ENCODE data around the gene P2RY8.
"Not testable (repeated sequence)": the region's sequence is repeated elsewhere in the genome, so short reads cannot be mapped to it uniquely, and the experiment has no call there.

Gene P2RY8

GRCh38 chrX:1518512-1518911 lies 18.5 kb downstream of the P2RY8 start:
- no peak for DNase-seq (ENCODE audit: low spot score)

DNA sequence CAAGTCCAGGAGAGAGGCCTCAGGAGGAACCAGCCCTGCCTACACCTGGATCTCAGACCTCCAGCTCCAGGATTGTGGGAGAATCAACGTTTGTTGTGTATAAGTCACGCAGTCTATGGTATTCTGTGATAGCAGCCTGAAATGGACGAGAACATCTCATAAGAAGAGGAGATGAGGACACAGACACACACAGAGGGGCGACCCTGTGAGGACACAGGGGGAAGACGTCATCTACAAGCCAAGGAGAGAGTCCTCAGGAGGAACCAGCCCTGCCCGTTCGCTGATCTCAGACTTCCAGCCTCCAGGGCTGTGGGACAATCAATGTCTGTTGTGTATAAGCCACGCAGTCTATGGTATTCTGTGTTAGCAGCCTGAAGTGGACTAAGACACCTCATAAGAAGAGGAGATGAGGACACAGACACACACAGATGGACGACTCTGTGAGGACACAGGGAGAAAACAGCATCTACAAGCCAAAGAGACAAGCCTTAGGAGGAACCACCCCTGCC lies 20.3 kb downstream of the P2RY8 start:
- DNase-seq (ENCODE audit: low spot score), result no peak

- DNase-seq (ENCODE audit: low spot score), result no peak
Measured at GRCh38 chrX:1511829-1512228, 25.2 kb downstream of the P2RY8 start.

DNA sequence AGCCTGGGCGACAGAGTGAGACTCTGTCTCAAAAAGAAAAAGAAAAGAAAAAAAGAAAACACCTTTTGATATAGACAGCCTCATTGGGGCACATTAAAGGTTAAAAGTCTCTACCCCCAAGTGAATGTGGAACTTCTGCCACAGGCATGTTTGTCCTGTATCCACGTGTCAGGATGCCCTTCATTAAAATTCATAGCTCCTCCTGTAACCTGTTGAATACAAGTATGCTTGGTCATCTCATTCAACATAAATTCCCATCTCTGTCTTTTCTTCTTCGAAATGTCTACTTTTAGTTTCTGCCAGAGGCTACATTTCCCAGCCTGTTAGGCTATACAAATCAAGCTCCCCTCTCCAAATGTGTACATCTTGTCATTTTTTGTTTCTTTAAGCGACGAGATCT lies 25.8 kb downstream of the P2RY8 start:
- no peak for DNase-seq (ENCODE audit: low spot score)

DNA sequence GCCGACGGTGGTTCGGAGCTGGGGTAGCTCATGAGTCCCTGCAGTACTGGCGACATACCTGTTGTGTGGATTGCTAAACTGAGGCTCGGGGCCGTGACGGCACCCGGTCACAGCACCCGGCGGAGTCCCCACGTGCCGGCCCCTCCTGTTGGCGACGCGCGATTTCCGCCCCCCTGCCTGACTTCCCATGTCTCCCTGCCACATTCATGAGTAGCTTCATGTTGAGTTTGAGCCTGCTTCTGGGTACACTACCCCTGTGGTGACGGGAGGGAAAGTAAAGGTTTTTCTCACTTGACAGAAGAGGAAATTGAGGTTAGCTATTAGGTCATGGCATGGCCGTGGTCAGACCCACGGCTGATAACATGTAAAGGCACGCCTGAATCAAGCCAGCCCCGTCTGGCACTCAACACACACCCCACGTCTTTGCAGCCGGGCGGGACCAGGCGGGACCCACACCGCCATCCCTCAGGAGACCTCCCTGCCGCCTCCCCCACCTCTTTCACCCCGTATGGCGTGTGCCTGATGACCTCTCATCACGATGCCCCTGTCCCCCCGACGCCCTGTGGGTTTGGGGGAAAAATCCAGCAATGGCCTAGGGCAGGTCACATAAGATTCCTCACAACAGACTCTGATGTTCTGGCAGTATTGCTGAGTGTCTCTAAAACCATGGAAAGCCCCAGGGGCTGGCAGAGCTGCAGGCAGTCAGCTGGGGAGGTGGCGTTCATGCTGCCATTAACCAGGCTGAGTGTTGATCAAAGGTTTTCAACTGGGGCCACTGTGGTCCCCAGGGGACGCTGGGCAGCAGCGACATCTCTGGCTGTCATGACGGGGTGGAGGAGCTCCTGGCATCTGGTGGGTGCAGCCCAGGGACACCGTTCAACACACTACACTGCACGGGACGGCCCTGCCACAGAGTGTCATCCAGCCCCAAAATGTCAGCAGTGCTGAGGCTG lies 29.2 kb downstream of the P2RY8 start:
- no peak for DNase-seq (ENCODE audit: low spot score)

GRCh38 chrX:1506916-1507315 lies 30.1 kb downstream of the P2RY8 start:
- DNase-seq (ENCODE audit: low spot score), result no peak

GRCh38 chrX:1502853-1503252 lies 34.1 kb downstream of the P2RY8 start:
- no peak for DNase-seq (ENCODE audit: low spot score)

DNA sequence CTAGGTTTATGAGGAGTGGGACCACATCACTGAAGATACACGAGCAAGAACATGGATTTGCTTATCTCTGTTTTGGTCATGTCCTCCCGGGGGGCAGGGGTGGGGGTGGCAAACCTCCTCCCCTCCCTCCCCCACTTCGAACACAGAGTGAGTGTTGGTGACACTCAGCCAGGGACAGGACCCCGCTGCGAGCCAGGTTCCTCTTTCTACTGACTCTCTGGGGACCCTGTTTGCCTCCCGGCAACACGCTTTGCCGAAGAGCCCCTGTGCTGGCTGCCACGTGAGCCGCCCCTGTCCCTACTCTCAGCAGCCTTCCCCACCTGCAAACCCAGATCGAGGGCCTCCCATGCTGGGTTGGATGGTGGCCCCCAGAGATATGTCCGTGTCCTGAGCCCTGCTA lies 34.7 kb downstream of the P2RY8 start:
- no peak for DNase-seq (ENCODE audit: low spot score)

- DNase-seq (ENCODE audit: low spot score), result no peak
Measured at GRCh38 chrX:1500701-1501624, 36.0 kb downstream of the P2RY8 start.

GRCh38 chrX:1496076-1496475 lies 40.9 kb downstream of the P2RY8 start:
- no peak for DNase-seq (ENCODE audit: low spot score)

DNA sequence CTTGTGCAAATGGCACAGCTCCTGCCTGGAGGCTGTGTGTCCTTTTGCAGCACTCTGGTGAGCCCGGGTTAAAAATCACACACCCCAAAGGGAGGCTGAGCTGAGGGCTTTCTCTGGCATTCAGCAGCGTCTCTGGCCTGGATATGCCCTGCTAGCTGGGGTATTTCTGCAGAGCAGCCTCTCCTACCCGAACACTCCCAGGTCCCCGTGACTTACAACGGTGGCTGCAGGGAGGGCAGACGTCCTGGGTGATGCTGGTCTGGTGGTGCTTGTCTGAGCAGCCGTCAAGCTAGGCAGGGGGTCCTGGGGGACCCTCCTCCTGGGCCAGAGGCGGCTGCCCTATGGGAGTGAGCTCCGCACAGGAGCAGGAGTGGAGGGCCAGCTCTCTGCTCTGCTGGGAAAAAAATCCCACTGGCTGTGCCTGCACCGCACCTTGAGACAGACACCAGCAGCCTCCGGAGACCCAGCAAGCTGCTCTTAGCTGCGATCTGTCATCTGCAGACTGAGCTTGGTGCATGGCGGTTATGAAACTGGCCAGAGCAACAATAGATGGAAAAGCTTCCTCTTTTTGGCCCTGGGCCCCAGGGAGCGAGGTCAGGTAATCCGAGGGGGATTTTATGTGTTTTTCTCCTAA lies 43.0 kb downstream of the P2RY8 start:
- no peak for DNase-seq (ENCODE audit: low spot score)

GRCh38 chrX:1493412-1493811 lies 43.6 kb downstream of the P2RY8 start:
- DNase-seq (ENCODE audit: low spot score), result no peak

DNA sequence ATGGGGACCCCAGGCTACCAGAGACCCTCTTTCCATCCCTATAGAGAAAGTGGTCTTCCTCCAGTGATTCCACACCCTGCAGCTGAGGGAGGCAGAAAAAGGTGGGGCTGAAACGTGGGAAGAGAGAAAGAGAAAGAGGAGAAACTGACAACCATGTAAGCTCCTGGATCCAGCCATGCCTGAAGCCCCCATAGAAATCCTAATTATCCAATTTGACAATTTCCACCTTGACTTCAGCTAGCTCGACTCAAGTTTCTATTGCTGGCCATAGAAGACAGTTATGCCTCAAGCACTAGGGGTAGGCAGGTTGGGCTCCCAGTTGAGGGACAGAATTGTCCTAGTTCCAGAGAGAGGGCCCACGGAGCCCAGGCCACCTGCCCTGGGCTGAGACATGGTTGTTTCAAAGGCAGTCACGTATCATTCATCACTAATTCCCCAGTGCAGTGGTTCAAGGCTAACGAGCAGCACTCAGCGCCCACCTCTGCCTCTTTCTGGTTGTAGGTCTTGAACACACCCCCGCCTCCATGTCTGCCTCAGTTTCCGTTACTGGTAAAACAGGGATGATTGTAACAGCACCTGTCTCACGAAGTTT lies 44.5 kb downstream of the P2RY8 start:
- no peak for DNase-seq (ENCODE audit: low spot score)

DNA sequence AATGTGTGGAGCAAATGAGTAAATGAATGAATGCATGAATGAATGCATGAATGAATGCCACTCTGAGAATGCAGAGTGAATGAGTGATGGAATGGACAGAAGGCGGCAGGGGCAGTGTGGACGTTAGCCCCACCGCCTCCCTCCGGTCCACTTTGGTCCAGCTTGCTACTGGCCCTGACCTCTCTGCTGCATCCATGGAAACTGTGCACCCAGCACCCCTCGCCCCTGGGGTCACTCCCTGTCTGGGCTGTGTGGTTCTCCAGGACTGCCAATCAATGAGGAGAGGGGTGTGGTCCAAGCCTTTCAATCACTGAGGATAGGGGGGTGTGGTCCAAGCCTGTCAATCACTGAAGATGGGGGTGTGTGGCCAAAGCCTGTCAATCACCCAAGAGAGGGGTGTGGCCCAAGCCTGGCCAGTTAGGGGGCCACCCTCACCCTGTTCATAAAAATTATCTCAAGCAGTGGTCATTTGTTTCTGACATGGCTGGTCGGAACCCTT lies 45.1 kb downstream of the P2RY8 start:
- no peak for DNase-seq (ENCODE audit: low spot score)

DNA sequence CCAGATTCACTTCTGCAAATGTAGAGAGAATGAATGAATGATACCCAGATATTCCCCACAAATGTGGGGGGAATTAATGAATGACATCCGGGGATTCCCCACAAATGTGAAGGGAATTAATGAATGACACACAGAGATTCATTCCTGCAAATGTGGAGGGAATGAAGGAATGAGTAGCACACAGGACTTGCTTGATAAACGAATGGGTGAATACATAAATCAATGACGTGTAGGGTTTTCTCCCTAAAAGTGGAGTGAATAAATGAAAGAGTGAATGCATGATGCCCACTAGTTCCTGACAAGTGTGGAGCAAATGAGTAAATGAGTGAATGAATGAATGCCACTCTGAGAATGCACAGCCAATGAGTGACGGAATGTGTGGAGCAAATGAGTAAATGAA lies 45.7 kb downstream of the P2RY8 start:
- DNase-seq (ENCODE audit: low spot score), result not testable (repeated sequence)

DNA sequence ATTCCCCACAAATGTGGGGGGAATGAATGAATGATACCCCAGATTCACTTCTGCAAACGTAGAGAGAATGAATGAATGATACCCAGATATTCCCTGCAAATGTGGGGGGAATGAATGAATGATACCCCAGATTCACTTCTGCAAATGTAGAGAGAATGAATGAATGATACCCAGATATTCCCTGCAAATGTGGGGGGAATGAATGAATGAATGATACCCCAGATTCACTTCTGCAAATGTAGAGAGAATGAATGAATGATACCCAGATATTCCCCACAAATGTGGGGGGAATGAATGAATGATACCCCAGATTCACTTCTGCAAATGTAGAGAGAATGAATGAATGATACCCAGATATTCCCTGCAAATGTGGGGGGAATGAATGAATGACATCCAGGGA lies 46.3 kb downstream of the P2RY8 start:
- DNase-seq (ENCODE audit: low spot score), result not testable (repeated sequence)

GRCh38 chrX:1489354-1489753 lies 47.6 kb downstream of the P2RY8 start:
- DNase-seq (ENCODE audit: low spot score), result not testable (repeated sequence)

DNA sequence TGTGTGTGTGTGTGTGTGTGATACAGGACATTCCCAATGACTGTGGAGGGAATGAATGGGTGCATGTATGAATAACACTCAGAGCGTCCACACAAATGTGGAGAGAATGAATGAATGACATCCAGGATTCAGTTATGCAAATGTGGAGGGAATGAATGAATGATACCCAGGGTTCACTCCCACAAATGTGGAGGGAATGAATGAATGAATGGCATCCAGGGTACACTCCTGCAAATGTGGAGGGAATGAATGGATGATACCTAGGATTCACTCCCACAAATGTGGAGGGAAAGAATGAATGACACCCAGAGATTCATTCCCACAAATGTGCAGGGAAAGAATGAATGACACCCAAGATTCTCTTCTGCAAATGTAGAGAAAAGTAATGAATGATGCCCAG lies 48.2 kb downstream of the P2RY8 start:
- DNase-seq (ENCODE audit: low spot score), result no peak

- DNase-seq (ENCODE audit: low spot score), result no peak
Measured at GRCh38 chrX:1488141-1488540, 48.8 kb downstream of the P2RY8 start.

- DNase-seq (ENCODE audit: low spot score), result no peak
Measured at GRCh38 chrX:1487401-1487800, 49.6 kb downstream of the P2RY8 start.

DNA sequence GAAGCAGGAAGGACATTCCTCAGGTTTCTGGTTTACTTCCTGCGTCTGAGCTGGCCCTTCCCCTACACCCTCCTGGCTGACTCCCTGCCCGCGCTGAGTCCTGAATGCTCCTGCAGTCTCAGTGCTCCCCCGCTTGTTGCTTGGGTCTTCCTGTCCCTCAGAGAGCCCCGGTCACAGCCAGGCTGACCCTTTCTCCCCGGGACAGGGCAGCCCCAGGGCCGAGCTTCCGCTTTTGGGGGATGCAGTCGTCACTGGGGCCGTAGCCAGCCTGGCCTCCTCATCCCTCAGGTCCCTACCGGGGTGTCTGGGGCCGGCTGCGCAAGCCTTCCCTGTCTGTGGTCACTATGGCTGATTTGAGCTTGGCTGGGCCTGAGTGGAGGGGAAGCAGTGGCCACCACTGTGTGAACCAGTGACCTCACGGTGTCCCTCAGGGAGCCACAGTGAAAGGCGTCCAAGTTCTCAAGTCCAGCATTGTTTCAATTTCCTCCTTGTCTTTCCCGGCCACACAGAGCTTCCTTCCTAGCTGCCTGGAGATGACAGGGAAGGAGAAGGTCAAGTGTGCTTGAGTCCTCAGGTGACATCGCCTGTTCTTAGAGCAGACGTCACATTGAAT lies 50.1 kb downstream of the P2RY8 start:
- no peak for DNase-seq (ENCODE audit: low spot score)

Measured in LoVo (cell line).